Measurements from ENCODE around the gene DHX57. TPM values are rescaled to one million over a fixed set of nuclear protein-coding genes. Genes with fewer than 3 reads are reported as not detected.

Gene DHX57
- total and polyA plus RNA-seq, 2 experiments from 2014 or later = 14.7 to 23.0 TPM

- peaks cover 48% of the 10 kb centered on the region for H3K36me3 ChIP-seq
- TF ChIP-seq CTCF (IDR thresholded peaks at IDR 0.05; ENCODE audit: low read depth, low read length) = no peak
- peak overlapping the region; percentile 93 for H3K4me3 ChIP-seq
- peaks cover 40% of the 10 kb centered on the region for H3K4me1 ChIP-seq (ENCODE audit: low read depth)
- peak overlapping the region; percentile 81 for H3K27ac ChIP-seq
- no peaks in the 10 kb centered on the region for H3K9me3 ChIP-seq (ENCODE audit: low read depth)
- no peaks in the 10 kb centered on the region for H3K27me3 ChIP-seq
- DNase-seq (ENCODE audit: low read depth in 1 of 2, low spot score in 1 of 2) = no peak
Observed at GRCh38 chr2:38748943-38749804, 126.6 kb downstream of the DHX57 start.

GRCh38 chr2:38748391-38748790 is 127.3 kb downstream of the DHX57 start:
- H3K36me3 ChIP-seq = peaks cover 54% of the 10 kb centered on the region
- no peak for TF ChIP-seq CTCF (IDR thresholded peaks at IDR 0.05; ENCODE audit: low read depth, low read length)

DNA sequence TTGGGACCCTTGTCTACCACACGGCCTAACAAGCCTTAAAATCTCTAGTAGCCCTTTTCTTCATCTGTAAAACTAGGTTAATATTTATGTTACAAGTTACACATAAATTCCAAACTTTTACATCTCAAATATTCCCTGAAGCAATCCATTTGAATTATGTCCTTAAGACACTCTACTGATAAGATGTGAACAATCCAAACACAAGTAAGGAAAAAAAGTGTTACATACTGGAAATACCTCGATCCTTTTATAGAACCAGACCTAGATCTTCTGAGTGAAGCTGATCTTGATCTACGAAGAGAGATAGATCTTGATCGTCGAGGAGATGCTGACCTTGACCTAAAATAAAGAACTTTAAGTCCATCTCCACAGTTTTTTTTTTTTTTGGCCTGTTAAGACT is 127.9 kb downstream of the DHX57 start:
- Histone ChIP-seq H3K4me1 (ENCODE audit: low read depth) (peaks cover 49% of the 10 kb centered on the region), H3K27ac (peak overlapping the region; percentile 55), H3K36me3 (peaks cover 56% of the 10 kb centered on the region), H3K27me3 (no peaks in the 10 kb centered on the region), H3K9me3 (ENCODE audit: low read depth) (no peaks in the 10 kb centered on the region), H3K4me3 (peak overlapping the region; percentile 3)
- no peak for DNase-seq (ENCODE audit: low read depth in 1 of 2, low spot score in 1 of 2)
- TF ChIP-seq CTCF (IDR thresholded peaks at IDR 0.05; ENCODE audit: low read depth, low read length) = no peak

More at GRCh38 chr2:38748391-38748790, 127.3 kb downstream of the DHX57 start:
- H3K9me3 ChIP-seq (ENCODE audit: low read depth) = no peaks in the 10 kb centered on the region
- no peaks in the 10 kb centered on the region for H3K27me3 ChIP-seq
- no peak for DNase-seq (ENCODE audit: low read depth in 1 of 2, low spot score in 1 of 2)
- H3K4me1 ChIP-seq (ENCODE audit: low read depth) = peaks cover 47% of the 10 kb centered on the region
- no peak overlapping the region for H3K4me3 ChIP-seq
- H3K27ac ChIP-seq = peak overlapping the region; percentile 55

Other genes with a start within 250 kb of the DHX57 start
- gene GALM, start 209.8 kb downstream of the DHX57 start, total RNA-seq = 46.0 and 60.9 TPM in 2 replicates
- 47.4 and 50.4 TPM in 2 replicates for gene GALM, start 209.8 kb downstream of the DHX57 start, polyA plus RNA-seq
- gene SRSF7, start 124.6 kb downstream of the DHX57 start, total RNA-seq = 79.6 and 118 TPM in 2 replicates
- 136 and 179 TPM in 2 replicates for gene SRSF7, start 124.6 kb downstream of the DHX57 start, polyA plus RNA-seq
- 8.8 and 10.5 TPM in 2 replicates for gene GEMIN6, start 97.7 kb downstream of the DHX57 start, total RNA-seq
- gene GEMIN6, start 97.7 kb downstream of the DHX57 start, polyA plus RNA-seq = 18.0 and 18.5 TPM in 2 replicates
- 17.8 and 21.1 TPM in 2 replicates for gene MORN2, start within 50 bp of the DHX57 start, total RNA-seq
- gene MORN2, start within 50 bp of the DHX57 start, polyA plus RNA-seq = 49.3 and 53.1 TPM in 2 replicates
- gene ARHGEF33, start 13.9 kb upstream of the DHX57 start, total RNA-seq = 0.67 and 1.0 TPM in 2 replicates
- 1.00 and 1.0 TPM in 2 replicates for gene ARHGEF33, start 13.9 kb upstream of the DHX57 start, polyA plus RNA-seq
- gene SOS1, start 245.1 kb upstream of the DHX57 start, total RNA-seq = 18.7 and 31.6 TPM in 2 replicates
- 15.3 and 18.4 TPM in 2 replicates for gene SOS1, start 245.1 kb upstream of the DHX57 start, polyA plus RNA-seq